ENCODE measurements around the gene DAB2IP.

DAB2IP gene

GRCh38 chr9:121750715-121751623 lies 99.5 kb downstream of the DAB2IP start:
- in situ Hi-C loops (cut with HindIII; ENCODE audit: low sequenced_read_pairs), result no loop called here

GRCh38 chr9:121751686-121752445 lies 100.4 kb downstream of the DAB2IP start:
- in situ Hi-C loops (cut with HindIII; ENCODE audit: low sequenced_read_pairs), result no loop called here

- in situ Hi-C loops (cut with HindIII; ENCODE audit: low sequenced_read_pairs), result no loop called here
These were observed 101.5 kb downstream of the DAB2IP start for GRCh38 chr9:121752929-121753328.

- in situ Hi-C loops (cut with HindIII; ENCODE audit: low sequenced_read_pairs), result no loop called here
These were observed 102.6 kb downstream of the DAB2IP start for GRCh38 chr9:121753802-121754654.

GRCh38 chr9:121754655-121755436 lies 103.4 kb downstream of the DAB2IP start:
- in situ Hi-C loops (cut with HindIII; ENCODE audit: low sequenced_read_pairs), result no loop called here

GRCh38 chr9:121755581-121755980 lies 104.1 kb downstream of the DAB2IP start:
- in situ Hi-C loops (cut with HindIII; ENCODE audit: low sequenced_read_pairs), result no loop called here

- in situ Hi-C loops (cut with HindIII; ENCODE audit: low sequenced_read_pairs), result no loop called here
These were observed 105.2 kb downstream of the DAB2IP start for GRCh38 chr9:121756474-121757280.

- in situ Hi-C loops (cut with HindIII; ENCODE audit: low sequenced_read_pairs), result no loop called here
These were observed 105.8 kb downstream of the DAB2IP start for GRCh38 chr9:121757281-121757585.

- in situ Hi-C loops (cut with HindIII; ENCODE audit: low sequenced_read_pairs), result no loop called here
These were observed 107.3 kb downstream of the DAB2IP start for GRCh38 chr9:121758693-121759092.

GRCh38 chr9:121759996-121760395 lies 108.6 kb downstream of the DAB2IP start:
- in situ Hi-C loops (cut with HindIII; ENCODE audit: low sequenced_read_pairs), result no loop called here

GRCh38 chr9:121760571-121760970 lies 109.1 kb downstream of the DAB2IP start:
- in situ Hi-C loops (cut with HindIII; ENCODE audit: low sequenced_read_pairs), result no loop called here

GRCh38 chr9:121763131-121763530 lies 111.7 kb downstream of the DAB2IP start:
- in situ Hi-C loops (cut with HindIII; ENCODE audit: low sequenced_read_pairs), result no loop called here

GRCh38 chr9:121763561-121764370 lies 112.3 kb downstream of the DAB2IP start:
- in situ Hi-C loops (cut with HindIII; ENCODE audit: low sequenced_read_pairs), result no loop called here

- in situ Hi-C loops (cut with HindIII; ENCODE audit: low sequenced_read_pairs), result no loop called here
These were observed 112.9 kb downstream of the DAB2IP start for GRCh38 chr9:121764371-121764730.

- in situ Hi-C loops (cut with HindIII; ENCODE audit: low sequenced_read_pairs), result no loop called here
These were observed 113.9 kb downstream of the DAB2IP start for GRCh38 chr9:121765021-121765950.

GRCh38 chr9:121766081-121766683 lies 114.7 kb downstream of the DAB2IP start:
- in situ Hi-C loops (cut with HindIII; ENCODE audit: low sequenced_read_pairs), result no loop called here

GRCh38 chr9:121767171-121767769 lies 115.8 kb downstream of the DAB2IP start:
- in situ Hi-C loops (cut with HindIII; ENCODE audit: low sequenced_read_pairs), result no loop called here

Measured in DLD1 (cell line).